ENCODE data around the gene PTGR1. TPM values are rescaled to one million over a fixed set of nuclear protein-coding genes. Genes with fewer than 3 reads are reported as not detected.

The PTGR1 gene
- total and polyA plus RNA-seq, 2 of the 8 experiments (the other 6 are each of a cell fraction or from before 2014, with no cell fraction given) = 16.9 to 28.5 TPM

- TF ChIP-seq CHD7 (IDR thresholded peaks at IDR 0.05; ENCODE audit: insufficient replicate concordance, low read length) (no peak), EP300 (IDR thresholded peaks at IDR 0.05; ENCODE audit: borderline replicate concordance in 1 of 2, low read depth in 2 of 2, low read length in 2 of 2) (no peak)
These were observed 44.8 kb upstream of the PTGR1 start (continued) for GRCh38 chr9:111644195-111644772.

Measured in H1 (cell line).